ENCODE measurements around the gene RAB6B.

RAB6B gene

GRCh38 chr3:133832802-133833144, 62.9 kb downstream of the RAB6B start:
- no peak for TF ChIP-seq CTCF (IDR thresholded peaks at IDR 0.05; ENCODE audit: control insufficient read depth, insufficient read depth, low read depth, low read length, missing control alignments)
- DNase-seq (ENCODE audit: low read depth) = no peak
- no peak overlapping the region for H3K4me3 ChIP-seq (ENCODE audit: control insufficient read depth, low read depth, low read length)

GRCh38 chr3:133831966-133832801, 63.5 kb downstream of the RAB6B start:
- no peak for TF ChIP-seq CTCF (IDR thresholded peaks at IDR 0.05; ENCODE audit: control insufficient read depth, insufficient read depth, low read depth, low read length, missing control alignments)
- DNase-seq (ENCODE audit: low read depth) = no peak
- no peak overlapping the region for H3K4me3 ChIP-seq (ENCODE audit: control insufficient read depth, low read depth, low read length)

- DNase-seq (ENCODE audit: low read depth) = no peak
- TF ChIP-seq CTCF (IDR thresholded peaks at IDR 0.05; ENCODE audit: control insufficient read depth, insufficient read depth, low read depth, low read length, missing control alignments) = no peak
- H3K4me3 ChIP-seq (ENCODE audit: control insufficient read depth, low read depth, low read length) = no peak overlapping the region
These were observed 65.6 kb downstream of the RAB6B start for GRCh38 chr3:133830071-133830470.

GRCh38 chr3:133829310-133829707, 66.4 kb downstream of the RAB6B start:
- TF ChIP-seq CTCF (IDR thresholded peaks at IDR 0.05; ENCODE audit: control insufficient read depth, insufficient read depth, low read depth, low read length, missing control alignments) = no peak
- no peak overlapping the region for H3K4me3 ChIP-seq (ENCODE audit: control insufficient read depth, low read depth, low read length)
- no peak for DNase-seq (ENCODE audit: low read depth)

GRCh38 chr3:133828576-133829309, 66.9 kb downstream of the RAB6B start:
- no peak overlapping the region for H3K4me3 ChIP-seq (ENCODE audit: control insufficient read depth, low read depth, low read length)
- DNase-seq (ENCODE audit: low read depth) = no peak
- no peak for TF ChIP-seq CTCF (IDR thresholded peaks at IDR 0.05; ENCODE audit: control insufficient read depth, insufficient read depth, low read depth, low read length, missing control alignments)

GRCh38 chr3:133827684-133828083, 68.0 kb downstream of the RAB6B start:
- no peak for TF ChIP-seq CTCF (IDR thresholded peaks at IDR 0.05; ENCODE audit: control insufficient read depth, insufficient read depth, low read depth, low read length, missing control alignments)
- H3K4me3 ChIP-seq (ENCODE audit: control insufficient read depth, low read depth, low read length) = no peak overlapping the region
- no peak for DNase-seq (ENCODE audit: low read depth)

Measured in AG09309 (cell line).